Stimulated activated CD4-positive, alpha-beta T cell treated with anti-CD3 and anti-CD28 coated beads, TNF-alpha, amount 100 ng/mL, for 1 hour (primary cell): ENCODE results near the gene FMNL2.
"Not testable (repeated sequence)": the region's sequence is repeated elsewhere in the genome, so short reads cannot be mapped to it uniquely, and the experiment has no call there.

ENCODE experiments used
- DNase-seq, 3 donors: peaks; one replicate each; pipeline ENCODE4 v3.0.0-alpha.2; 2020; ENCODE audit warnings: low read depth in 3 of 3, low spot score in 1 of 3

FMNL2 gene

DNA sequence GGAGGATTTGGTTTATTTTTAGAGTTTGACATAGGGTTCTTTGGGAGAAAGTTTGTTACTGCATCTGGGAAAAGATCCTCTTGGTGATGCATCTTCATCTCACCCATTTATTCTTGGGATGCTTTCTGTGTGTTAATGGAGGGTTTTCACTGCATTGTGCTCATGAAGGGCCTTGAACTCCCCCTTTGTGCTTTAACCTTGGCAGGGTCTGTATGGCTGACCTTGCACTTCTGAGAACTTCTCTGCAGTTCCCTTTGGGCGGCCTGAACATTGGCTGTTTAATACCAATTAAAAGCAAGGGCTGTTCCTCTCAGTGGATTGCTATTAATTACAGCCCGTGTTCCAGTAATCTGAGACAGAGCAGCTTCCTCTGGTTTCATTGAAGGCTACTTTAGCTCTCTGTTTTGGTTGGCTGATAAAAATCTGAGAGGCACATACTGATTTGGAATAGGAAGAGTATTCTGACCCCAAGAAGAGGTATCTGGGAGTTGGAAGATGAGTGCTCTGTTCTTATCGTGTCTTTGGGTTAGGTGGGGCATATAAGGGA lies 37.5 kb downstream of the FMNL2 start:
- DNase-seq: no peak

- no peak for DNase-seq
Measured at GRCh38 chr2:152375174-152375573, 40.2 kb downstream of the FMNL2 start.

- DNase-seq: no peak
Measured at GRCh38 chr2:152376385-152376784, 41.4 kb downstream of the FMNL2 start.

GRCh38 chr2:152376968-152377367 lies 42.0 kb downstream of the FMNL2 start:
- DNase-seq: no peak

DNA sequence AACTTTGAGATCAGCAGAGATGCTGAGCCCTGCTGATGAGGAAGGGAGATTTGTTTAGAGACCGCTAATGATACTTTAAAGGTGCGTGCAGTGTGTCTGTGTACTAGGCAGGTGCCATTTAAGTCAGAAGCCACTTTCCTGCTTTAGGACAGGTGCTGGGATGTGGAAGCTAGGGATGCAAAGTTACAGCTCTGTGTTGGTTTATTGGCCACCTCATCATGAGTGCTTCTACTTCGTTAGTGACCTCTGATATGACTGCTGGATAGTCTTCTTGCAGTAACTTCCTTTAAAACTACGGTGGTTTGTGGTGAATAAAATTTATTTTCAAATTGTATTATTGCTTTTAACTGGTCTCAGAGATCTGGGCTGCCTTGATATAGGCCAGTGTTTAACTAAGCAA lies 44.1 kb downstream of the FMNL2 start:
- no peak for DNase-seq

DNA sequence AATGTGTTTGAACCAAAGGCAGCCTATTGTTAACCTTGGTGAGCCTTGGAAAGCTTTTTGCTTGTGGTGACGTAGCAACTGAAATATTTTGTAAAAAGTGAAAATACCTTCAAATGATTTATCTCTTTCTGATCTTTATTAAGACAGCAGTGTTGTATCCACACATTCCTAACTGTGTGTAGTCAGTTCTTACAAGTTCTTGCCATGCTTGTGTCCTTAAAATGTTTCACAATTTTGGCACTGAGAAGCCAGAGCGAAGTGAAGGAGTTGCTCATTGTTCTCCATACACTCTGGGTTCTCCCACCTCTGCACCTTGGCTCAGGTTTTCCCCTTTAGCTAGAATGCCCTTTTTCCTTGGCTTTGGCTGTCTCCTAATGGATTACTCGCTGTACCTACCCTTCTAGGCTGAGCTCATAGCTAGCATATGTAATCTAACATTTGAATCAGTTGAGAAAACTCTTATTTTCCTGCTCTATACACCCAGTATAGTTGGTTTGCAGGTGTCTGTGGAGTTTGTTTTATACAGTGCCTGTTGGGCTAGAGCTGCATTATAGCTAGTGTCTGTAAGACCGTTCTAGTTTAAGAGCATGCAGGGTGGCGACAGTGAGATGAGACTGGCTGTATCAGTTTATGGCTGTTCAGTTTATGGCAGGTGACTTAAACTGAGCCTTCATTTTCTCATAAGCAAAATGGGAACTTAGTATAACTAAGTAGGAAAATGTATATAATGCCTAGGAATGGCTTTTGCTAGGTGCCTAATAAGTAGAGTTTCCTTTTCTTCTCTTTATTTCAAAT lies 45.5 kb downstream of the FMNL2 start:
- no peak for DNase-seq

- no peak for DNase-seq
Measured at GRCh38 chr2:152383702-152384101, 48.7 kb downstream of the FMNL2 start.

DNA sequence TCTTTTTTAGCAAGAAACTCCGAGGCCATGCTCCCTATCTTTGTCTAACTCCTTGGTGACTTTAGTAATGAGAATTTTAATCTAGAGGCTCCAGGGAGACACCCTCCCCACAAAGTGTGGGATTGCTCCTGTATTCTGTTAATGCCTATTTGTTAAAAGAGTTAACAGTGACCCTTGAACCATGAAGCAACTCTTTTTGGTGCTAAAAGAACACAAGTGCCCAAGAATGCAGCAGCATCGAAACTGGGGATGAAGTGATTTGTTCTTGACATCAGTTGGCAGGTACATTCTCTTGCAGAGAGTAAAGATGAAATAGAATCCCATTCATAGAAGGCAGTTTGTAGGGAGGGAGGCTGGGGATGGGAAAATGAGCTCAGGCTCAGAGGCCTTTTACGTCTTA lies 50.0 kb downstream of the FMNL2 start:
- DNase-seq: no peak

- DNase-seq: no peak
Measured at GRCh38 chr2:152385650-152386049, 50.7 kb downstream of the FMNL2 start.

DNA sequence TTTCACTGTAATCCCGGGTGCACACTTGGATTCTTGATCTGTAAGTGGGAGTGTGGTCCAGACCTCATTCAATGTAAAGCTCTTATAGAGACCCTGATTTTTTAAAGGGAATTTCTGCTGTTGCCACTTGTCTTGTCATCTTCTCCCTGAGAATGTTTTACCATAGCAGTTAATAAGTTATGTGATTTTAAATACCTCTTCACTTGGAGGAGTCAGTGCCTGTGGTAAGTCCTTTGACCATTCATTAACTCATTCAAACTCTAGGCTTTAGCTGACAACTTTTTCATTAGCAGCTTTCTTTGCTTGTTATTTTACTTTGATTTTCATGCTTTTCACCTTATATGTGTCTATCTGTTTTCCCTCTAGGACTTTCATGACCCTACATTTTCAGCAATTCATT lies 51.3 kb downstream of the FMNL2 start:
- DNase-seq: no peak

DNA sequence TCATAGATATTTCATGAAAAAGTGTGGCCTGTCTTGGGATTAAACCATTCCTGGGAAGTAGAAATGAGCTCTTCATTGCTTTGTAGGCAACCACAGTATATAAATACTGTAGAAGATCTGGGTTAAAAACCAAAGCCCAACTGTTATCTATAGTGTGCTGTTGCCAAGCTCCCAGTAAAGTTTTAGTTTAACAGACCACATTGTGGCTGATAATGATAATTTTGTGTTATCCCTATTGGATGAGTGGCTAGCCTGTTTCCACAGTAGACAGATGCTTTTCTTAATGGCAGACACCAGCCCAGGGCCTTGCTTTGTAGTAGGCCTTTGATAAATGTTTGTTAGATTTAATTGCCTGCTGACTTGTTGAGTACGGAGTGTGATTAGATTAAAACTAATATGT lies 52.1 kb downstream of the FMNL2 start:
- DNase-seq: no peak

DNA sequence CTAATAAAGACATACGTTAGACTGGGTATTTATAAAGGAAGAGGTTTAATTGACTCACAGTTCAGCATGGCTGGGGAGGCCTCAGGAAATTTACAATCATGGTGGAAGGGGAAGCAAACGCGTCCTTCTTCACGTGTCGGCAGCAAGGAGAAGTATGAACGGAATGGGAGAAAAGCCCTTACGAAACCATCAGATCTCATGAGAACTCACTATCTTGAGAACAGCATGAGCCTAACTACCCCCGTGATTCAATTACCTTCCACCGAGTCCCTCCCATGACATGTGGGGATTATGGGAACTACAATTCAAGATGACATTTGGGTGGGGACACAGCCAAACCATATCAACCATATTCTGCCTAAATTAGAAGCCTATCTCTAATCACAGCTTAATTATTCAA lies 53.3 kb downstream of the FMNL2 start:
- not testable (repeated sequence) for DNase-seq

GRCh38 chr2:152389483-152389882 lies 54.5 kb downstream of the FMNL2 start:
- no peak for DNase-seq

DNA sequence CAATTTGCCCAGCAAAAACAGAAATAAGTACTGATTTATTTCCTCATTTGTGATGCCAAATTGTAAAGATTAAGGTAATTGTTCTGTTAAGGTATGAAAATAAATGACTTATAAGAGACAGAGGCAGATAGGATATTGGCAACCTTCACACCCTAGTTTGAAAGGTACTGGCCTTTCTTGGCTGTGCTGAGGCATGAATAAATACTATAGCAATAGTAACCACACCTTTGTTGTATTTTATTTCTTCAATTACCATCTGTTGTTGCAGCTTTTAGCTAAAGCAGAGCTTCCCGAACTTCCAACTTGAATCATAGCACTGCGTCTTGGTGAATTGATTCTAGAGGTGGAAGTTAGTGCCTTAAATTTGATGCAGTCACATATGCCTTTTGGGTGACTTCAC lies 55.9 kb downstream of the FMNL2 start:
- DNase-seq: no peak

- DNase-seq: no peak
Measured at GRCh38 chr2:152391318-152391717, 56.3 kb downstream of the FMNL2 start.

GRCh38 chr2:152393377-152393776 lies 58.4 kb downstream of the FMNL2 start:
- DNase-seq: no peak

GRCh38 chr2:152394326-152394725 lies 59.4 kb downstream of the FMNL2 start:
- DNase-seq: no peak

DNA sequence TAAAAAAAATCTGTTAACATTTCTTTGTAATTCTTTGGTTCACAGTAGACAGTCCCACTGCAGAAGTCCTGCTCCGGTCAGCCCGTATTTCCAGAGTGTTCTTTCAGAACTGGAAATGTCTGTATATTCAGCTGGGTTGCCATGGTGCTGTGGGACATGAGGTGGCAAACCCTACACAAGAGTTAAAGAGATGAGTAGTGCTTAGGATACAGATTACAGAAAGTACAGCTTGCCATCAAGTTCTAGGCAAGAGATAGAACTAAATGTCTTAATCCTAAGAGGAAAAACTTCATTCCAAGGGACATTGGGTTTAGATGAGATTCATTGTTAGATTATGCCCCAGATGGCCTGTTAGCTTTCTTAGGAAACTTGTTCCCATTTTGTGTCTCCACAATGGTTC lies 60.1 kb downstream of the FMNL2 start:
- no peak for DNase-seq

DNA sequence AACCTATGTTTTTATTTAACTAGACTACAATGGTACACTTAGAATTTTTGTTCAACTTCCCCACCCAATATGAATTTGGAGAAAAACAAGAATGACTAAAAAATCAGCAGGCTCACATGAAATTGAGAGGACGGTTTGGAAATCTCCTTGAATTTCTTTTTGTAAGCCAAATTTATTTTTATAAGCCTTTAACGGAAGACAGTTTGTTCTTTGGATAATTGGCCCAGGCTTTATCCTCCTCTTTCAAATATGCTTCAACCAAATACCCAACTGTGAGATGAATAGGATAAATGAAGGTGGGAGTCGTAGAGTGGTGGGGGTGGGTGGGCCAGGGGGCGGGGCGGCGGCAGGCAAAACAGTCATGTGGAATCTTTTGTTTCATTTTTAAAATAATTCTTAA lies 60.6 kb downstream of the FMNL2 start:
- no peak for DNase-seq

- DNase-seq: no peak
Measured at GRCh38 chr2:152396051-152396511, 61.1 kb downstream of the FMNL2 start.

- DNase-seq: no peak
Measured at GRCh38 chr2:152396763-152397162, 61.8 kb downstream of the FMNL2 start.

DNA sequence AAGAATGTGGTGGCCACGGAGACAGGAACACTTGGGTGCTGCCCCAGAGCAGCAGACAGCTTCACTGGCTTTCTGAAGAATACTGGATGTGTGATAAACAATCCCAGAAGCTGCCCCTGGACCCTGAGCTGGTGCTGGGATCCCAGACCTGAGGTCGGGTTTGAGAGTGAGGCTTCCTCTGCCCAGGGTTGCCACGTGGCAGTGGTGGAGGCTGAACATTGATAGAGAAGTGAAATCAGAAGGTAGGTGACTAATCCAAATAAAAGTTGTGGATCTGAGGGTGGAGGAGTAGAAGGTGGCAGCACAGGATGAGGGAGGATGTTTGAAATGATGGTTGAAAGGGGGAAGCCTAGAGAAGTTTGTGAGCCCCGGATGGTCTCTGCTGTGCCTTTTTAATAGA lies 64.0 kb downstream of the FMNL2 start:
- no peak for DNase-seq

- DNase-seq: no peak
Measured at GRCh38 chr2:152400607-152401214, 65.7 kb downstream of the FMNL2 start.
